Fibroblast of skin of left quadriceps (primary cell): ENCODE results near the gene GUCY2C.

Experiments used
- DNase-seq, 2 experiments: peaks; one replicate each; pipeline ENCODE4 v3.0.0-alpha.2; 2013; ENCODE audit warnings: low read depth in 2 of 2

The GUCY2C gene

GRCh38 chr12:14572401-14572800, 124.0 kb downstream of the GUCY2C start:
- no peak for DNase-seq

DNA sequence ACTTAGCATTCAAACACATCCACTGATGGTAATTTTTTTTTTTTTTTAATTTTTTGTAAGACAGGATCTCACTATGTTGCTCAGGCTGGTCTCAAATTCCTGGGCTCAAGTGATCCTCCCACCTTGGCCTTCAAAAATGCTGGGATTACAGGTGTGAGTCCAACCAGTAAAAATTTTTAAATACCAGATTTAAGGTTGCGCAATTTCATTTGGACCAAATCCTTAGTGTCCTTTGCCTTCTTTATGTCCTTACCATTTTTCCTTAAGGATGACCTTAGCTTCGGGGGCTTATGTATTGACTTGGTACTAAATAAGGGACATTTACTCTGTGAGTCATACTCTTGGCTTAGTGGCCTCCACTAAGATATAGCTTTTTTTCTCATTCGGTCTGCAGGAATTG, 124.6 kb downstream of the GUCY2C start:
- no peak for DNase-seq

DNA sequence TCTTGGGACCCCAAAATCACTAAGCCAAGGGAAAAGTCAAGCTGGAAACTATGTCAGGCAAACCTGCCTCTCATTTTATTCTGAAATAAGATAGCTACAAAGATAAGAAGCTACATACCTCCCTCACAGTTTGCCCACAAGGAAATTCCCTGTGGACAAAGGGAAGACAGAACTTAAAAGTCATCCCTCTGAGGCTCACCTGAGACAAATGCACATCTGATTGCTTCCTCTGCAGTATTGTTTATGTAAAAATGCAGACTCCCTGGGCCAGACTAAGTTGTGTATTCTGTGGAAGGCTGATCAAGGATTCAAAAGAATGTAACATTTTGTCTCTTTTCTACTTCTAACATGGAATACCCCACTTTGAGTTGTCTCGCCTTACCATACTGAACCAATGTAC, 126.2 kb downstream of the GUCY2C start:
- DNase-seq: no peak

DNA sequence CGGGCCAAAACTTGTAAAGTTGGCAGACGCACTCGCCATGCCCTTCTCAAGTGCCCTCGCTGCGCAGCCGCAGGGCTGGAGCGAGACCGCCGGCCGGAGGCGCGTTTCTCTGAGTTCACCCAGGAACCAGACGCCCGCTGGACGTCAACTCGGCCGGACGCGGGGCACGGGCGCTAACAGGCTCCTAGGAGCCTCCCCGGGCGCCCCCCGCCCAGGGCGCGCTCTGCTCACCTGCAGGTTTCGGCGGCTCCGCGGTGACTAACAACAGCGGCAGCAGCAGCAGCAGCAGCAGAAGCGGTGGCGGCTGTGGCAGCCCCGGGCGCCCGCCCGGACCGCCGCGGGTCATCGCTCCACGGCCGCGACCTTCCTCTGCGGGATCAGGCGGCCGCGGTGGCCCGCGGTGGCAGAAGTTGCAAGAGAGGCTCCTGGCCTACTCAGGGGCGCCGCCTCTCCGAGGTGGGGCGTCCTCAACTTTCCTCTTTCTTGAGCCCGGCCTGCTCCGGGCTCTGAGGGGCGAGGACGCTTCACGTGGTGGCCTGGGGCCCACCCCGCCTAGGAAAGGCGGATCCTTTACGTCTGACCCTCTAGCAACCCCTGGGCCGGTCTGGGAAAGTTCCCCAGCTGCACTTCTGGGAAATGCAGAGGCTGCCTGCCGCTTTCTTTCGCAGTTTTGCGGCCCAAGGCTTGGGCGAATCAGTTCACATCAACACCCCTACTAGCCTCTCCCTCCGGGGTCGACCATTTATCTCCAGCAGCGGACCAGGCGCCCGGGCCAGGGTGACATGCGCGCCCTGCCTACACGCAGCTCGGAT, 128.8 kb downstream of the GUCY2C start, which contains the start of gene PLBD1:
TSS of gene PLBD1 (minus strand) at position 533 of the 812 bp plus-strand sequence. CDS start at position 346, 187 bp downstream.
- no peak for DNase-seq

- no peak for DNase-seq
These were observed 132.0 kb downstream of the GUCY2C start for GRCh38 chr12:14564336-14564959.

DNA sequence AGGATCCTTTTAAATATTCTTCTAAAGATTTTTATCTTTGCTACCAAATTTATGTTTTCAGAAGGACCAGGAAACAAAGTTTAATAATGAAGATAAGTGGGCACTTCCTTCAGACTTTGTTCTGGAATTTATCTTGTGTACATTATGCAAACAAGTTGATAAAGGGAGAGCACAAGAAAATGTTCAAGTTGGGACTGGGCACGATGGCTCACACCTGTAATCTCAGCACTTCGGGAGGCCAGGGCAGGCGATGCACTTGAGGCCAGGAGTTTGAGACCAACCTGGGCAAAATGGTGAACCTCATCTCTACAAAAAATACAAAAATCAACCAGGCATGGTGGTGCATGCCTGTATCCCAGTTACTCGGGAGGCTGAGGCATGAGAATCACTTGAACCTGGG, 133.4 kb downstream of the GUCY2C start:
- DNase-seq: no peak
